Mesenchymal stem cell (in vitro differentiated cells and primary cell): ENCODE results near the gene CFAP157.

Source experiments
- DNase-seq: peaks from one replicate; pipeline ENCODE4 v3.0.0-alpha.2; 2013
- H2AFZ ChIP-seq: one replicate; pipeline ENCODE4 v1.6.1; 2013; ENCODE audit warnings: low read depth, mild to moderate bottlenecking, control low read depth, inconsistent platforms, low read length, moderate library complexity
- H2AK5ac ChIP-seq: 2 replicates; pipeline ENCODE4 v1.6.1; 2013; ENCODE audit warnings: low read length, moderate library complexity, mild to moderate bottlenecking, inconsistent platforms; ENCODE audit not compliant: severe bottlenecking
- H2BK120ac ChIP-seq: one replicate; pipeline ENCODE4 v1.6.1; 2013; ENCODE audit warnings: low read depth, mild to moderate bottlenecking, inconsistent platforms, low read length, moderate library complexity
- H2BK12ac ChIP-seq, 2 experiments: one replicate each; pipeline ENCODE4 v1.6.1; 2013; ENCODE audit warnings: inconsistent platforms in 2 of 2, low read length in 2 of 2, mild to moderate bottlenecking in 2 of 2, moderate library complexity in 2 of 2, control low read depth in 1 of 2
- H2BK15ac ChIP-seq: one replicate; pipeline ENCODE4 v1.6.1; 2013; ENCODE audit warnings: mild to moderate bottlenecking, low read depth, inconsistent platforms; ENCODE audit not compliant: poor library complexity, severe bottlenecking
- H2BK5ac ChIP-seq: 2 replicates; pipeline ENCODE4 v1.6.1; 2013; ENCODE audit warnings: low read depth, mild to moderate bottlenecking, low read length, control low read depth, inconsistent platforms; ENCODE audit not compliant: poor library complexity, severe bottlenecking
- H3K14ac ChIP-seq, 2 experiments: one replicate each; pipeline ENCODE4 v1.6.1; 2013; ENCODE audit warnings: inconsistent platforms in 2 of 2, low read length in 2 of 2, control low read depth in 1 of 2, mild to moderate bottlenecking in 1 of 2, moderate library complexity in 1 of 2
- H3K18ac ChIP-seq, 2 experiments: one replicate each; pipeline ENCODE4 v1.6.1; 2013; ENCODE audit warnings: inconsistent platforms in 2 of 2, low read length in 2 of 2, control low read depth in 1 of 2, low read depth in 1 of 2, mild to moderate bottlenecking in 1 of 2
- H3K23ac ChIP-seq, 2 experiments: one replicate each; pipeline ENCODE4 v1.6.1; 2013; ENCODE audit warnings: inconsistent platforms in 2 of 2, low read length in 2 of 2, mild to moderate bottlenecking in 2 of 2, moderate library complexity in 2 of 2, control low read depth in 1 of 2
- H3K27ac ChIP-seq: 2 replicates; pipeline ENCODE4 v1.5.1; 2013; ENCODE audit warnings: mild to moderate bottlenecking, moderate library complexity, low read length, control low read depth, inconsistent platforms; ENCODE audit not compliant: poor library complexity, severe bottlenecking
- H3K27me3 ChIP-seq, 2 experiments: 2 replicates each; pipeline versions ENCODE4 v1.6.1 to v1.7.0; 2013; ENCODE audit warnings: low read length in 2 of 2, mild to moderate bottlenecking in 2 of 2, moderate library complexity in 2 of 2, control low read depth in 1 of 2, inconsistent platforms in 1 of 2; ENCODE audit not compliant: control insufficient read depth in 1 of 2, insufficient read depth in 1 of 2
- H3K36me3 ChIP-seq, 2 experiments: 2 replicates each; pipeline versions ENCODE4 v1.6.1 to v1.7.0; 2013; ENCODE audit warnings: low read length in 2 of 2, control low read depth in 1 of 2, inconsistent platforms in 1 of 2, low read depth in 1 of 2, mild to moderate bottlenecking in 1 of 2; ENCODE audit not compliant: insufficient read depth in 2 of 2, control insufficient read depth in 1 of 2
- H3K4ac ChIP-seq, 2 experiments: one replicate each; pipeline ENCODE4 v1.6.1; 2013; ENCODE audit warnings: inconsistent platforms in 2 of 2, low read length in 2 of 2, mild to moderate bottlenecking in 2 of 2, moderate library complexity in 2 of 2, control low read depth in 1 of 2, low read depth in 1 of 2
- H3K4me1 ChIP-seq: 2 replicates; pipeline ENCODE4 v1.6.1; 2013; ENCODE audit warnings: low read depth, low read length, control low read depth; ENCODE audit not compliant: control insufficient read depth, insufficient read depth
- H3K4me2 ChIP-seq: 2 replicates; pipeline ENCODE4 v1.6.1; 2013; ENCODE audit warnings: low read length, mild to moderate bottlenecking, inconsistent platforms; ENCODE audit not compliant: poor library complexity, severe bottlenecking
- H3K4me3 ChIP-seq, 2 experiments: 2 replicates each; pipeline versions ENCODE4 v1.5.1 to v1.7.0; 2013; ENCODE audit warnings: low read length in 2 of 2, mild to moderate bottlenecking in 2 of 2, control low read depth in 1 of 2, low read depth in 1 of 2; ENCODE audit not compliant: insufficient read depth in 1 of 2
- H3K79me1 ChIP-seq: replicated peaks from 2 replicates; pipeline ENCODE4 v1.6.1; 2013; ENCODE audit warnings: mild to moderate bottlenecking, control low read depth, low read length, inconsistent platforms; ENCODE audit not compliant: poor library complexity, severe bottlenecking
- H3K9ac ChIP-seq: 2 replicates; pipeline ENCODE4 v1.7.0; 2013; ENCODE audit warnings: mild to moderate bottlenecking, low read length, moderate library complexity
- H3K9me3 ChIP-seq: 2 replicates; pipeline ENCODE4 v1.7.0; 2013; ENCODE audit warnings: mild to moderate bottlenecking, low read length; ENCODE audit not compliant: control insufficient read depth
- H4K8ac ChIP-seq: one replicate; pipeline ENCODE4 v1.6.1; 2013; ENCODE audit warnings: inconsistent platforms, mild to moderate bottlenecking, low read length, moderate library complexity
- H4K91ac ChIP-seq: one replicate; pipeline ENCODE4 v1.6.1; 2013; ENCODE audit warnings: mild to moderate bottlenecking, low read length, inconsistent platforms
- WGBS: methylation state at CpG from one replicate; pipeline ENCODE4 v1.1.7; 2013; ENCODE audit warnings: mixed read lengths; 5-methylcytosine and 5-hydroxymethylcytosine counted together

Gene CFAP157

GRCh38 chr9:127686461-127687393 lies 20.1 kb upstream of the CFAP157 start:
- Histone ChIP-seq H3K23ac (no peak overlapping the region), H3K18ac (no peak overlapping the region), H3K9ac (no peak overlapping the region), H3K14ac (no peak overlapping the region), H3K9me3 (no peaks in the 10 kb centered on the region), H2BK15ac (no peak overlapping the region), H3K4me1 (peaks cover 7% of the 10 kb centered on the region), H2BK5ac (no peak overlapping the region), H3K27me3 (no peaks in the 10 kb centered on the region), H2AFZ (no peak overlapping the region), H2BK12ac (no peak overlapping the region), H3K27ac (no peak overlapping the region), H2BK120ac (no peak overlapping the region), H2AK5ac (no peak overlapping the region), H3K4me3 (no peak overlapping the region), H3K36me3 (peaks cover 64 to 96% of the 10 kb centered on the region in 2 experiments), H4K91ac (no peak overlapping the region), H3K4ac (no peak overlapping the region), H3K79me1 (no peaks in the 10 kb centered on the region), H4K8ac (no peak overlapping the region), H3K4me2 (no peak overlapping the region)
- DNase-seq = no peak
- 88% methylated on average over 5 of the region's 6 CpGs for WGBS

GRCh38 chr9:127689329-127690000 lies 17.3 kb upstream of the CFAP157 start:
- Histone ChIP-seq H3K4ac (no peak overlapping the region), H3K4me3 (no peak overlapping the region), H2AK5ac (no peak overlapping the region), H3K23ac (no peak overlapping the region), H3K18ac (no peak overlapping the region), H2BK5ac (no peak overlapping the region), H3K27ac (no peak overlapping the region), H3K4me1 (peaks cover 4% of the 10 kb centered on the region), H2BK15ac (no peak overlapping the region), H3K27me3 (no peaks in the 10 kb centered on the region), H2BK12ac (no peak overlapping the region), H3K9me3 (no peaks in the 10 kb centered on the region), H3K36me3 (peaks cover 53 to 91% of the 10 kb centered on the region in 2 experiments), H3K4me2 (no peak overlapping the region), H2AFZ (no peak overlapping the region), H4K8ac (no peak overlapping the region), H3K14ac (no peak overlapping the region), H2BK120ac (no peak overlapping the region), H3K9ac (no peak overlapping the region), H3K79me1 (no peaks in the 10 kb centered on the region), H4K91ac (no peak overlapping the region)
- 91% methylated on average over 13 of the region's 13 CpGs for WGBS
- no peak for DNase-seq

GRCh38 chr9:127690735-127691134 lies 16.1 kb upstream of the CFAP157 start:
- H3K9ac ChIP-seq = no peak overlapping the region
- DNase-seq = no peak
- peaks cover 57 to 85% of the 10 kb centered on the region in 2 experiments for H3K36me3 ChIP-seq
- H3K27ac ChIP-seq = no peak overlapping the region
- no peak overlapping the region for H2BK12ac ChIP-seq
- H3K4me2 ChIP-seq = no peak overlapping the region
- no peak overlapping the region for H2AK5ac ChIP-seq
- no peak overlapping the region for H3K14ac ChIP-seq
- no peak overlapping the region for H3K4ac ChIP-seq
- WGBS = 95% methylated on average over 10 of the region's 10 CpGs
- no peak overlapping the region for H4K8ac ChIP-seq
- no peak overlapping the region for H3K18ac ChIP-seq
- no peaks in the 10 kb centered on the region for H3K27me3 ChIP-seq
- no peak overlapping the region for H2BK15ac ChIP-seq
- H3K9me3 ChIP-seq = no peaks in the 10 kb centered on the region
- H3K4me3 ChIP-seq = no peak overlapping the region
- H3K79me1 ChIP-seq = no peaks in the 10 kb centered on the region
- H4K91ac ChIP-seq = no peak overlapping the region
- H2BK5ac ChIP-seq = no peak overlapping the region
- no peak overlapping the region for H2BK120ac ChIP-seq
- no peak overlapping the region for H3K23ac ChIP-seq
- H2AFZ ChIP-seq = no peak overlapping the region
- H3K4me1 ChIP-seq = no peaks in the 10 kb centered on the region

GRCh38 chr9:127692071-127692470 lies 14.7 kb upstream of the CFAP157 start:
- Histone ChIP-seq H3K18ac (no peak overlapping the region), H2AK5ac (no peak overlapping the region), H3K36me3 (peaks cover 52 to 72% of the 10 kb centered on the region in 2 experiments), H3K79me1 (no peaks in the 10 kb centered on the region), H2BK15ac (no peak overlapping the region), H2AFZ (no peak overlapping the region), H2BK5ac (no peak overlapping the region), H3K4me1 (no peaks in the 10 kb centered on the region), H2BK12ac (no peak overlapping the region), H3K27ac (no peak overlapping the region), H3K9ac (no peak overlapping the region), H3K27me3 (no peaks in the 10 kb centered on the region), H3K4ac (no peak overlapping the region), H3K4me2 (no peak overlapping the region), H3K23ac (no peak overlapping the region), H4K8ac (no peak overlapping the region), H3K4me3 (no peak overlapping the region), H4K91ac (no peak overlapping the region), H3K14ac (no peak overlapping the region), H3K9me3 (no peaks in the 10 kb centered on the region), H2BK120ac (no peak overlapping the region)
- no peak for DNase-seq
- 89% methylated on average over 19 of the region's 20 CpGs for WGBS
